Adrenal gland (tissue), 12 donors: ENCODE data around the gene TMPRSS11D. TPM values are rescaled to one million over a fixed set of nuclear protein-coding genes. Genes with fewer than 3 reads are reported as not detected.

Experiments
- DNase-seq, 7 donors: peaks; one replicate each; pipeline ENCODE4 v3.0.0-alpha.2; 2019 to 2020
- H3K27ac ChIP-seq, 5 donors: fragments of 200-600 bp; sonication (generic) in 4 of 5; 1 replicate in 3 of 5; 2 replicates in 2 of 5; pipeline versions ENCODE4 v1.5.1 to v1.8.0; 2016 to 2020; ENCODE audit warnings: mild to moderate bottlenecking in 1 of 5
- H3K27me3 ChIP-seq: fragments of 200-600 bp; 2 replicates; pipeline ENCODE4 v1.8.0; 2021
- H3K36me3 ChIP-seq, 2 donors: fragments of 200-600 bp; replicated peaks in 1 of 2; 1 replicate in 1 of 2; 2 replicates in 1 of 2; pipeline versions ENCODE4 v1.5.1 to v1.8.0; 2018 to 2022
- H3K4me1 ChIP-seq, 2 donors: fragments of 200-600 bp; replicated peaks in 1 of 2; 1 replicate in 1 of 2; 2 replicates in 1 of 2; pipeline versions ENCODE4 v1.5.1 to v1.8.0; 2018 to 2021
- H3K4me3 ChIP-seq, 4 donors: fragments of 200-600 bp; sonication (generic) in 3 of 4; one replicate each; pipeline ENCODE4 v1.5.1; 2016 to 2018
- H3K9me3 ChIP-seq, 3 donors: fragments of 200-600 bp; sonication (generic) in 1 of 3; replicated peaks in 1 of 3; 1 replicate in 2 of 3; 2 replicates in 1 of 3; pipeline versions ENCODE4 v1.5.1 to v1.8.0; 2016 to 2021
- POLR2A ChIP-seq, 2 donors: fragments of 450-650 bp; IDR thresholded peaks; one replicate each; pipeline ENCODE4 v1.6.1; 2017; ENCODE audit warnings: antibody characterized with exemption in 2 of 2, mild to moderate bottlenecking in 2 of 2, moderate library complexity in 1 of 2
- WGBS, 4 donors: extraction: QIAGEN DNeasy Blood & Tissue Kit in 2 of 4; methylation state at CpG; one replicate each; pipeline versions ENCODE4 v1.1.5 to v1.1.7; 2013 to 2017; 5-methylcytosine and 5-hydroxymethylcytosine counted together
- intact Hi-C, 2 donors: fragments of 100-400 bp; cut with DNase I; formaldehyde crosslinking; loops; one replicate each; pipeline versions ENCODE4 v1.14.1 to v1.15.0; 2022 to 2023
- polyA plus RNA-seq, 3 donors: library from polyadenylated mRNA; stranded (reverse); fragments of 200-250 nt in 2 of 3; fragments of 350-450 nt in 1 of 3; fragmentation: Illumina TruSeq in 1 of 3; extraction: RNeasy Lipid Tissue Mini Kit (QIAGEN cat#74804) in 1 of 3; gene quantifications; one replicate each; pipeline ENCODE4 v1.2.3, GENCODE V29; 2013 to 2014
- total RNA-seq, 9 donors: library from RNA; depleted of rRNA in 4 of 9; stranded (reverse); fragments of >200 nt in 4 of 9; fragments of 120-200 nt in 1 of 9; fragmentation: NEBNext Ultra II Directional in 1 of 9; extraction: Animal tissue kit (Norgen Biotek cat#: 25700) in 1 of 9; gene quantifications; one replicate each; pipeline versions ENCODE4 v1.1.0 to v1.2.4, GENCODE V29; 2013 to 2023
- TF ChIP-seq, protein P1 (sequence below), 6 experiments: fragments of 450-650 bp in 4 of 6; fragments of 200-600 bp in 2 of 6; sonication (generic) in 1 of 6; IDR thresholded peaks; 1 replicate in 5 of 6; 2 replicates in 1 of 6; pipeline versions ENCODE4 v1.5.1 to v1.8.0; 2016 to 2021; ENCODE audit warnings: antibody characterized with exemption in 6 of 6, mild to moderate bottlenecking in 2 of 6, moderate library complexity in 1 of 6
- donor health status: healthy with polysubstance abuse.
- donor health status: Bipolar disorder and iron deficiency.
- donor health status: DM: yes; HTN: yes; CAD: no.
- donor health status: DM: no; HTN: no; CAD: no.
- donor health status: DM: no; HTN: no; CAD: no.
- donor health status: DM: yes; HTN: yes; CAD: no.

TMPRSS11D gene
- total and polyA plus RNA-seq, 12 donors: not detected

GRCh38 chr4:67790721-67791120 is 93.1 kb downstream of the TMPRSS11D start:
- H3K36me3 ChIP-seq: no peaks in the 10 kb centered on the region
- intact Hi-C loops: no loop called here
- no peaks in the 10 kb centered on the region for H3K9me3 ChIP-seq
- TF ChIP-seq, protein P1, sequence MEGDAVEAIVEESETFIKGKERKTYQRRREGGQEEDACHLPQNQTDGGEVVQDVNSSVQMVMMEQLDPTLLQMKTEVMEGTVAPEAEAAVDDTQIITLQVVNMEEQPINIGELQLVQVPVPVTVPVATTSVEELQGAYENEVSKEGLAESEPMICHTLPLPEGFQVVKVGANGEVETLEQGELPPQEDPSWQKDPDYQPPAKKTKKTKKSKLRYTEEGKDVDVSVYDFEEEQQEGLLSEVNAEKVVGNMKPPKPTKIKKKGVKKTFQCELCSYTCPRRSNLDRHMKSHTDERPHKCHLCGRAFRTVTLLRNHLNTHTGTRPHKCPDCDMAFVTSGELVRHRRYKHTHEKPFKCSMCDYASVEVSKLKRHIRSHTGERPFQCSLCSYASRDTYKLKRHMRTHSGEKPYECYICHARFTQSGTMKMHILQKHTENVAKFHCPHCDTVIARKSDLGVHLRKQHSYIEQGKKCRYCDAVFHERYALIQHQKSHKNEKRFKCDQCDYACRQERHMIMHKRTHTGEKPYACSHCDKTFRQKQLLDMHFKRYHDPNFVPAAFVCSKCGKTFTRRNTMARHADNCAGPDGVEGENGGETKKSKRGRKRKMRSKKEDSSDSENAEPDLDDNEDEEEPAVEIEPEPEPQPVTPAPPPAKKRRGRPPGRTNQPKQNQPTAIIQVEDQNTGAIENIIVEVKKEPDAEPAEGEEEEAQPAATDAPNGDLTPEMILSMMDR (IDR thresholded peaks at IDR 0.05): no peak
- TF ChIP-seq POLR2A (IDR thresholded peaks at IDR 0.05): no peak
- H3K4me1 ChIP-seq: no peaks in the 10 kb centered on the region
- DNase-seq: no peak
- no peaks in the 10 kb centered on the region for H3K27me3 ChIP-seq
- H3K27ac ChIP-seq: no peak overlapping the region
- H3K4me3 ChIP-seq: no peak overlapping the region

- no peaks in the 10 kb centered on the region for H3K27me3 ChIP-seq
- 92 to 94% (median 93%) methylated on average over 2 of the region's 2 CpGs for WGBS, 4 donors
- DNase-seq: no peak
- no peaks in the 10 kb centered on the region for H3K4me1 ChIP-seq
- H3K27ac ChIP-seq: no peak overlapping the region
- H3K4me3 ChIP-seq: no peak overlapping the region
- TF ChIP-seq POLR2A (IDR thresholded peaks at IDR 0.05): no peak
- TF ChIP-seq, protein P1 (IDR thresholded peaks at IDR 0.05): no peak
- H3K36me3 ChIP-seq: no peaks in the 10 kb centered on the region
- no peaks in the 10 kb centered on the region for H3K9me3 ChIP-seq
- intact Hi-C loops: no loop called here
These were observed 96.5 kb downstream of the TMPRSS11D start for GRCh38 chr4:67787311-67787710.

GRCh38 chr4:67785528-67785927 is 98.3 kb downstream of the TMPRSS11D start:
- 63 to 69% (median 66%) methylated on average over 2 of the region's 2 CpGs for WGBS, 4 donors
- H3K4me3 ChIP-seq: no peak overlapping the region
- no peaks in the 10 kb centered on the region for H3K27me3 ChIP-seq
- H3K4me1 ChIP-seq: no peaks in the 10 kb centered on the region
- no peak for DNase-seq
- no peaks in the 10 kb centered on the region for H3K36me3 ChIP-seq
- intact Hi-C loops: no loop called here
- H3K9me3 ChIP-seq: no peaks in the 10 kb centered on the region
- TF ChIP-seq, protein P1 (IDR thresholded peaks at IDR 0.05): no peak
- TF ChIP-seq POLR2A (IDR thresholded peaks at IDR 0.05): no peak
- H3K27ac ChIP-seq: no peak overlapping the region

- Histone ChIP-seq H3K27ac (no peak overlapping the region), H3K4me3 (no peak overlapping the region), H3K27me3 (no peaks in the 10 kb centered on the region), H3K4me1 (no peaks in the 10 kb centered on the region), H3K9me3 (no peaks in the 10 kb centered on the region), H3K36me3 (no peaks in the 10 kb centered on the region)
- intact Hi-C loops: no loop called here
- no peak for DNase-seq
- TF ChIP-seq POLR2A (IDR thresholded peaks at IDR 0.05): no peak
- TF ChIP-seq, protein P1 (IDR thresholded peaks at IDR 0.05): no peak
- 72 to 90% (median 82%) methylated on average over 2 of the region's 2 CpGs for WGBS, 4 donors
These were observed 104.2 kb downstream of the TMPRSS11D start for GRCh38 chr4:67779631-67780030.
